Ammon's horn (tissue), 1 donor: Measurements from ENCODE around the gene MYMX.

Experiments used
- DNase-seq: peaks from one replicate; pipeline ENCODE4 v3.0.0-alpha.2; 2016; ENCODE audit warnings: low spot score

Gene MYMX

GRCh38 chr6:44250718-44251123, 34.0 kb downstream of the MYMX start:
- no peak for DNase-seq

GRCh38 chr6:44251576-44252524, 35.1 kb downstream of the MYMX start:
- DNase-seq = no peak

GRCh38 chr6:44253307-44254101, 36.8 kb downstream of the MYMX start:
- DNase-seq = no peak

- no peak for DNase-seq
Observed at GRCh38 chr6:44254191-44255104, 37.7 kb downstream of the MYMX start.

GRCh38 chr6:44255105-44255808, 38.5 kb downstream of the MYMX start:
- no peak for DNase-seq

- DNase-seq = no peak
Observed at GRCh38 chr6:44255871-44256774, 39.4 kb downstream of the MYMX start.

- DNase-seq = no peak
Observed at GRCh38 chr6:44256775-44257024, 40.0 kb downstream of the MYMX start.

GRCh38 chr6:44257025-44257752, 40.5 kb downstream of the MYMX start, which contains the start of gene SLC35B2:
SLC35B2 (minus strand) TSS chr6:44257528; CDS start chr6:44257410, 118 bp downstream.
- peak; percentile 92 for DNase-seq

- DNase-seq = no peak
Observed at GRCh38 chr6:44257753-44258324, 41.1 kb downstream of the MYMX start.

GRCh38 chr6:44258325-44258863, 41.7 kb downstream of the MYMX start:
- no peak for DNase-seq

- DNase-seq = no peak
Observed at GRCh38 chr6:44258921-44259320, 42.2 kb downstream of the MYMX start.

- no peak for DNase-seq
Observed at GRCh38 chr6:44260011-44260410, 43.3 kb downstream of the MYMX start.

- DNase-seq = no peak
Observed at GRCh38 chr6:44260451-44261297, 43.9 kb downstream of the MYMX start.

- no peak for DNase-seq
Observed at GRCh38 chr6:44261581-44261980, 44.9 kb downstream of the MYMX start.

GRCh38 chr6:44262467-44263353, 46.0 kb downstream of the MYMX start:
- no peak for DNase-seq

GRCh38 chr6:44263354-44264100, 46.8 kb downstream of the MYMX start:
- peak; percentile 50 for DNase-seq
